Stimulated activated CD4-positive, alpha-beta T cell treated with anti-CD3 and anti-CD28 coated beads, Interleukin-1b, Interleukin-23, amount 100 ng/mL, for 1 hour (primary cell): ENCODE measurements around the gene SPATA21.
"Not testable (repeated sequence)": the region's sequence is repeated elsewhere in the genome, so short reads cannot be mapped to it uniquely, and the experiment has no call there.

Experiments
- DNase-seq, 2 donors: peaks; one replicate each; pipeline ENCODE4 v3.0.0-alpha.2; 2020; ENCODE audit warnings: low read depth in 2 of 2

The SPATA21 gene

GRCh38 chr1:16436946-16437474 lies at the start of gene SPATA21:
SPATA21 (minus strand) TSS chr1:16437424; CDS start chr1:16431371, 6,053 bp downstream.
- DNase-seq: no peak

- not testable (repeated sequence) for DNase-seq
Measured at GRCh38 chr1:16487011-16487410, 49.8 kb upstream of the SPATA21 start.

GRCh38 chr1:16486316-16486715 lies 49.1 kb upstream of the SPATA21 start:
- not testable (repeated sequence) for DNase-seq

- no peak for DNase-seq
Measured at GRCh38 chr1:16484931-16485330, 47.7 kb upstream of the SPATA21 start.

- no peak for DNase-seq
Measured at GRCh38 chr1:16484501-16484835, 47.2 kb upstream of the SPATA21 start.

- not testable (repeated sequence) for DNase-seq
Measured at GRCh38 chr1:16483639-16484500, 46.6 kb upstream of the SPATA21 start.

- not testable (repeated sequence) for DNase-seq
Measured at GRCh38 chr1:16483146-16483545, 45.9 kb upstream of the SPATA21 start.

GRCh38 chr1:16478091-16478490 lies 40.9 kb upstream of the SPATA21 start:
- DNase-seq: no peak

- DNase-seq: not testable (repeated sequence)
Measured at GRCh38 chr1:16475771-16476770, 38.8 kb upstream of the SPATA21 start.

GRCh38 chr1:16474891-16475290 lies 37.7 kb upstream of the SPATA21 start:
- DNase-seq: not testable (repeated sequence)

- no peak for DNase-seq
Measured at GRCh38 chr1:16474166-16474800, 37.1 kb upstream of the SPATA21 start.

GRCh38 chr1:16468558-16468957 lies 31.3 kb upstream of the SPATA21 start:
- DNase-seq: no peak

GRCh38 chr1:16464917-16465625 lies 27.8 kb upstream of the SPATA21 start:
- DNase-seq: no peak

GRCh38 chr1:16462773-16463330 lies 25.6 kb upstream of the SPATA21 start:
- DNase-seq: no peak

GRCh38 chr1:16461681-16462080 lies 24.5 kb upstream of the SPATA21 start:
- no peak for DNase-seq

- DNase-seq: no peak
Measured at GRCh38 chr1:16459352-16459925, 22.2 kb upstream of the SPATA21 start.

- DNase-seq: no peak
Measured at GRCh38 chr1:16458831-16459230, 21.6 kb upstream of the SPATA21 start.

GRCh38 chr1:16456151-16456550 lies 18.9 kb upstream of the SPATA21 start:
- DNase-seq: not testable (repeated sequence)

- DNase-seq: not testable (repeated sequence)
Measured at GRCh38 chr1:16454909-16455308, 17.7 kb upstream of the SPATA21 start.

GRCh38 chr1:16451841-16452528 lies 14.8 kb upstream of the SPATA21 start:
- no peak for DNase-seq
